Measurements from ENCODE around the gene TARBP1.

TARBP1 gene

DNA sequence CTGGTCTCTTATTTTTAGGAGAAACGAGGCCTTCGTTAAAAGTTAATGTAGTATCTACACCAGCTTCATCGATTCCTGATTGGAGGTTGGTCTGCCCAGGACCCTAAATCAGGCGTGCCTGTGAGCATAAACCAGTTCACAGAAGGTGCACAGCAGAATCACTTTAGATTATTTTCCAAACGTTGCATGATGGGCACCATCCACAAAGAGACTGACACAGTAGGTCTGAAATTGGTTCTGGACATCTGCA is 256 bp upstream of the TARBP1 start:
- H3K4me3 ChIP-seq (ENCODE audit: low read length), result peak overlapping the region; percentile 73
- TF ChIP-seq, protein P1, sequence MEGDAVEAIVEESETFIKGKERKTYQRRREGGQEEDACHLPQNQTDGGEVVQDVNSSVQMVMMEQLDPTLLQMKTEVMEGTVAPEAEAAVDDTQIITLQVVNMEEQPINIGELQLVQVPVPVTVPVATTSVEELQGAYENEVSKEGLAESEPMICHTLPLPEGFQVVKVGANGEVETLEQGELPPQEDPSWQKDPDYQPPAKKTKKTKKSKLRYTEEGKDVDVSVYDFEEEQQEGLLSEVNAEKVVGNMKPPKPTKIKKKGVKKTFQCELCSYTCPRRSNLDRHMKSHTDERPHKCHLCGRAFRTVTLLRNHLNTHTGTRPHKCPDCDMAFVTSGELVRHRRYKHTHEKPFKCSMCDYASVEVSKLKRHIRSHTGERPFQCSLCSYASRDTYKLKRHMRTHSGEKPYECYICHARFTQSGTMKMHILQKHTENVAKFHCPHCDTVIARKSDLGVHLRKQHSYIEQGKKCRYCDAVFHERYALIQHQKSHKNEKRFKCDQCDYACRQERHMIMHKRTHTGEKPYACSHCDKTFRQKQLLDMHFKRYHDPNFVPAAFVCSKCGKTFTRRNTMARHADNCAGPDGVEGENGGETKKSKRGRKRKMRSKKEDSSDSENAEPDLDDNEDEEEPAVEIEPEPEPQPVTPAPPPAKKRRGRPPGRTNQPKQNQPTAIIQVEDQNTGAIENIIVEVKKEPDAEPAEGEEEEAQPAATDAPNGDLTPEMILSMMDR (conservative IDR thresholded peaks at IDR 0.05; ENCODE audit: low read length), result no peak
- DNase-seq (ENCODE audit: low read depth), result no peak

DNA sequence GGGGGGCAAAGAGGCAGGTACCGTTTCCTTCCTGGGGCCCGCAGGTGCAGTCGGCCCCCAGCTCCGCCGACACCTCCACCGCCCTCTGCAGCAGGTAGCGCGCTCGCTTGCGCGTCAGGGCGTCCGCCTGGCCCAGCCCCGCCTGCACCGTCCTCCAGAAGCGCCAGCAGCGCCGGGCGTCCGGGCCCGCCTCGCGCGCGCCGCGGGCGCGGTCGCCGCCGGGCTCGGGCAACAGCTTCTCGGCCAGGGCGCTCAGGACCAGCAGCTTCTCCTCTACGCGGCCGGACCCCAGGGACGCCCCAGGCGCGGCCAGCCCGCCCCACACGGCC is 863 bp downstream of the TARBP1 start:
- peak overlapping the region; percentile 73 for H3K4me3 ChIP-seq (ENCODE audit: low read length)
- TF ChIP-seq, protein P1 (conservative IDR thresholded peaks at IDR 0.05; ENCODE audit: low read length), result no peak
- no peak for DNase-seq (ENCODE audit: low read depth)

DNA sequence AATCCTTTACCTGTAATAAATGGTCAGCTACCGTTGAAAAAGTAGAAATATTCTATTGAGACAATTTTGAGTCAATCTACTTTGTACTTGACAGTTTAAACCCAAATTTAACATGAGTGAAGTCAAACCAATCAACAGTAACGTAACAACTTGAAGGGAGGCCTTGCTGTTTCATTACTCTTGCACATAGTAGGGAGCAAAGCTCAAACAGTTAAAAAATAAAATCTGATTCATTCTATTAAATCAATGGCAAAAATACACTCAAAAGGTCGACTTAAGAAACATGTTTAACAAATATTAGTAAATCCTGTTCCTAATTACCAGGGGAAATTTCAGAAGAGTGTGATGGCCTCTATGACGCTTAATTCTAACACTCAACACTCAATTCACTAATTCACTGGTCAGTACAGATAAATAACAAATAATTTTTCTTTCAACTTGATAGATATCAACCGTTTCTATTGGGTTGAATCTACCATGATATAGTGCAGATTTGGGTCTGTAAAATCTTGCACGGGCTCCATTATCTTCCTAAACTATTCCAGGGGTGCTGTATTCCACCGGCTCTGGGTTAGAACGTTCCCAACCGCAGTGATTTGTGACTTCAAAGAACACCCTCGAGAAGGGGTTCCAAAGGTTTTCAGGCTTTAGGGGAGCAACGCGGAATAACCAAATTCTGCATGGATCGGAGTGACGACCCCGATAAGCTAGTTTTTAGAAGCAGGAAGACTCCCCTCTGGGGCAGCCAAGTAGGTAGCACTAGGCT is 1.4 kb downstream of the TARBP1 start:
- TF ChIP-seq, protein P1 (conservative IDR thresholded peaks at IDR 0.05; ENCODE audit: low read length), result no peak
- DNase-seq (ENCODE audit: low read depth), result no peak
- peak overlapping the region; percentile 73 for H3K4me3 ChIP-seq (ENCODE audit: low read length)

DNA sequence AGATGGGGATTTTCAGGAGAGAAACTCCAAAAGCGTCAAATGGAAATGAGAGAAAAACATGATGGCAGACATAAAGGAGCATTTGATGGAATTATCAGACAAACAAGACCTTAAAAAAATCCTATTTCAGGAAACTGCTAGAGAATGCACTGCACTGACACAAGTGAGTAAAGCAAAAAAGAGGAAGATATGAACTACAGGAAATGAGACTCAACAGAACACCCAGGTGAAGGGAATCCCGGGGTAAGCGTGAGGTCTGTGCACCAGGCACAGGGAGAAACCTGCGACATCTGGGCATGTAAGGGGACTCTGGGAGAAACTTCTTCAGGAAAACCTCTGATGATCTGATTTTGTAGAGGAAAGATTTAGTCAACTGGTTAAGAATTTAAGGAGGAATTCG is 2.8 kb downstream of the TARBP1 start:
- TF ChIP-seq, protein P1 (conservative IDR thresholded peaks at IDR 0.05; ENCODE audit: low read length), result no peak
- no peak for DNase-seq (ENCODE audit: low read depth)
- H3K4me3 ChIP-seq (ENCODE audit: low read length), result no peak overlapping the region

DNA sequence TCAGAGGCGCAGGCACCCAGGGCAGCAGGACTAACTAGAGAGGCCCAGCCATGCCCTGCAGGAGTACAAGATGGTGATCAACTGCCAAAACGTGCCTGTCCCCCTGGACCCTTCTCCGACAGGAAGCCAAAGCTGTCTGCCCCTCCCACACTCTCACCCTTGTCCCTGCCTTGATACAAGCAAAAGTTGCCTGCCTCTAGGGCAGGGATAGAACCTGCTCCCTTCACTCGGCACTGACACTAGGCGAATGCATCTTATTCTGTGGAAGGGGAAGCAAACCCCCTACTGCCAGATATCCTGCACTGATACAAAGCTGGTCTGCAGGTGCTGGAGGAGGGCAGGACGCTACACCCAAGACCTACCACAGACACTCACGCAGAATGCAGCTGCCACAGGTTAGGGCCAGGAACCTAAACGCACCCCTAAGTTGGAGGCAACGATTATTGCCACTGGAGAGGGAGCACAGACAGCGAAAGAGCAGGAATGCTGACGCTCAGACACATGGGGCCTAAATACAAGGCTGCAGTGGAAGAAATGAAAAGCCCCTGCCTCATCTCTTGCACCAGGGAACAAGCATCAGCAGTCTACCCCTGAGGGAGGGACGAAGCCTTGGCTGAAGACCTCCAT is 3.7 kb downstream of the TARBP1 start:
- DNase-seq (ENCODE audit: low read depth), result no peak
- no peak overlapping the region for H3K4me3 ChIP-seq (ENCODE audit: low read length)
- TF ChIP-seq, protein P1 (conservative IDR thresholded peaks at IDR 0.05; ENCODE audit: low read length), result no peak

DNA sequence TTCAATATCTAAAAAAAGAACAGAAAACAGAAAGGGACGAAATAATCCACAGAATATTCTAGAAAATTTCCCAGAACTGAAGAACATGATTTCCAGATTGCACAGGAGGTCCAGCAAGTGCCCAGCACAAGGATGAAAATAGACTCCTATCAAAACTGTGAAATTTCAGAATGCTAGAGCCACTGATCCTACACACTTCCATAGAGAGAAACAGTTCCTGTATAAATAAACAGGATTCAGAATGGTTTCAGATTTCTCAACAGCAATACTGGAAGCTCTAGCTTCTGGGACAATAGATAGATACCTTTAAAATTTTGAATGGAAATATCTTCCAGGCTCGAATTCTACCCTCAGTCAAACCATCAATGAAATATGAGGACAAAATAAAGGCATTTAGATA is 4.6 kb downstream of the TARBP1 start:
- TF ChIP-seq, protein P1 (conservative IDR thresholded peaks at IDR 0.05; ENCODE audit: low read length), result no peak
- no peak for DNase-seq (ENCODE audit: low read depth)
- H3K4me3 ChIP-seq (ENCODE audit: low read length), result no peak overlapping the region

DNA sequence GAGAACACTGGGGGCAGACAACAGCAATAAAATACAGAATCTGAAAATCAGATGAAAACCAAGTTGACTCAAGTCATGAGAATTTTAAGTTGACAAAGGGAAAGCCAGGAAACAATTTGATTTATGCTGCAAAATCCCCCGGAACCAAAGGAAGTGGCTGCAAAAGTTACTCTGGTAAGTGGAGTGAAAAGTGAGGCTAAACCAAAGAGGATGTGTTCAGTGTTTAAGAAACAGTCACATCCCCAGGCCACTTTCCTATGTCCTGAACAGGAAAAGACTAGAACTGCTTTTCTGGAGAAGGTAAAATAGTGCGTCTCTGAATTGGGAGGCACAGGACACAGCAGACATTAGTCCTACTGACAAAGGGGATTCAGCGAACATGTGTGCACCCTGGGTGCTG is 5.9 kb downstream of the TARBP1 start:
- no peak overlapping the region for H3K4me3 ChIP-seq (ENCODE audit: low read length)
- peak; percentile 17 for DNase-seq (ENCODE audit: low read depth)
- TF ChIP-seq, protein P1 (conservative IDR thresholded peaks at IDR 0.05; ENCODE audit: low read length), result no peak

All from AG10803 (cell line).